UCSD-AML1 (cell line): ENCODE measurements around the gene DNMT3L.
"Not testable (repeated sequence)": the region's sequence is repeated elsewhere in the genome, so short reads cannot be mapped to it uniquely, and the experiment has no call there.

Experiments used
- DNase-seq: peaks from one replicate; lab custom pipeline; 2025; ENCODE audit not compliant: unreplicated experiment; lab: John Stamatoyannopoulos, UW

The DNMT3L gene

DNA sequence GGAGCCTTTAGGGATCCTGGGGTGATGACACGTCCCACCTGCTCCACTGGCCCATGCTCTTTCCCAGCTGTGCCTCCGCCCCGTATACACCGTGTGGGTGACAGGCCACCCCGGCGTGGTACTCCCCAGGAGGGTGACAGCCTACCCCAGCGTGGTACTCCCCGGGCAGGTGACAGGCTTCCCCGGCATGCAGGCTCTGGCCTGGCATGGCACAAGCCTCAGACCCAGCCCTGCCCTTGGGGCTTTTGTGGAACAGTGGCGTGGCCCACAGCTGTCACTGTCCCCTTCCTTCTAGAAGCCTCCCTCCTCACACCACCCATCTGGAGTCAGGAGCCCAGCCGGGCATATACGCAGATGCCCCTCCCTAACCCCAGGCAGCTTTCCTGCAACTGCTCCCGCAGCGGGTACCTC lies 33.5 kb upstream of the DNMT3L start:
- DNase-seq, result no peak

GRCh38 chr21:44294391-44295162 lies 32.9 kb upstream of the DNMT3L start:
- DNase-seq, result no peak

GRCh38 chr21:44293551-44294231 lies 32.0 kb upstream of the DNMT3L start:
- no peak for DNase-seq

DNA sequence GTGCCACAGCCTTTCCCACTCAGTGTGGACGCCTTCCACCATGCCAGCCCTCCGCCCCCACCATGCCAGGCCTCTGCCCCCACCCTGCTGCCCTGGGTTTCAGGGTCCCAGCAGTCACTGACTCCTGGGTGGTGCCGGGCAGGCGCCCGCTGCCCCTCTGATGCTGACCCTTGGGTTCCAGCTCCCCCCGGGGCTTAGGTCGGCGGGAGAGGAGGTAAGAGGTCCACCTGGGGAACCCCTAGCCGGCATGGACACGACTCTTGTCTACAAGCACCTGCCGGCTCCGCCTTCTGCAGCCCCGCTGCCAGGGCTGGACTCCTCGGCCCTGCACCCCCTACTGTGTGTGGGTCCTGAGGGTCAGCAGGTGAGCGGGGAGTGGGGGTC lies 31.1 kb upstream of the DNMT3L start:
- no peak for DNase-seq

DNA sequence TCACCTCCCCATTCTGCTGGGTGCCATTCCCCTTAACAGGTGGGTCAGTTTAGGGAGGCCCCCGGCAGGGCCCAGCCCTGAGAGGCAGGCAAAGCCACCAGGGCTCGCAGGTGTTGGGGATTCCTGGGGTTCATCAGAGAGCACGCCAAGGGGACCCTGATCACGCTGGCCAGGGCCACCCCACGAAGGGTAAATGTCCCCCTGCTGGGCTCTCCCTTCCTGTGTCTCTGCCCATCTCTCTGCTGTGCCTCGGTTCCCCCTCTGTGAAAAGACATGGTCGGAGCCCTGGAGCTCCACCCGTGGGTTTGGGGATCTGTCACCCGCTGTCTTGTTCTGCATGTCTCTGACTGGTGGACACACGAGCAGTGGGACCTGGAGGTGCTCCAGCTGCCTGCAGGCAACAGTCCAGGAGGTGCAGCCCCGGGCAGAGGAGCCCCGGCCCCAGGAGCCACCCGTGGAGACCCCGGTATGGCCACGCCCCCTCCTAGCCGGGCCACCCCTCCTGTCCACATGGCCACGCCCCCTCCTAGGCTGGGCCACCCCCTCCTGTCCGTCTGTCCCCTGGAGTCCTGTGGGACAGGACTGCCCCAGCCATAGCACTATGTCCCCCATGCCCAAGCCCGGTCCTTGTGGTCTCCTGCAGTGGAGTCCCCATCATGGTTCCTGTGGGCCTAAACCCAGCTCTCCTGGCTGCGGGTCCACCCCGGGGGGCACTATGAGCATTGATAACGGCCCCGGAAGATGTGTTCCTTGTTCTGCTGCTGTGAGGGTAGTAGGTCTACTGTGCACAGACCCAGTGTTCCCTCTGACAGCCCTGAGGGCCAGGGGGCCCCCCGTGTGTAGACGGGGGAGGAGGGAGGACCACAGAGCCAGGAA lies 30.5 kb upstream of the DNMT3L start:
- no peak for DNase-seq

- no peak for DNase-seq
Measured at GRCh38 chr21:44291078-44291935, 29.6 kb upstream of the DNMT3L start.

GRCh38 chr21:44290327-44291077 lies 28.8 kb upstream of the DNMT3L start:
- no peak for DNase-seq

- DNase-seq, result no peak
Measured at GRCh38 chr21:44289381-44290010, 27.8 kb upstream of the DNMT3L start.

DNA sequence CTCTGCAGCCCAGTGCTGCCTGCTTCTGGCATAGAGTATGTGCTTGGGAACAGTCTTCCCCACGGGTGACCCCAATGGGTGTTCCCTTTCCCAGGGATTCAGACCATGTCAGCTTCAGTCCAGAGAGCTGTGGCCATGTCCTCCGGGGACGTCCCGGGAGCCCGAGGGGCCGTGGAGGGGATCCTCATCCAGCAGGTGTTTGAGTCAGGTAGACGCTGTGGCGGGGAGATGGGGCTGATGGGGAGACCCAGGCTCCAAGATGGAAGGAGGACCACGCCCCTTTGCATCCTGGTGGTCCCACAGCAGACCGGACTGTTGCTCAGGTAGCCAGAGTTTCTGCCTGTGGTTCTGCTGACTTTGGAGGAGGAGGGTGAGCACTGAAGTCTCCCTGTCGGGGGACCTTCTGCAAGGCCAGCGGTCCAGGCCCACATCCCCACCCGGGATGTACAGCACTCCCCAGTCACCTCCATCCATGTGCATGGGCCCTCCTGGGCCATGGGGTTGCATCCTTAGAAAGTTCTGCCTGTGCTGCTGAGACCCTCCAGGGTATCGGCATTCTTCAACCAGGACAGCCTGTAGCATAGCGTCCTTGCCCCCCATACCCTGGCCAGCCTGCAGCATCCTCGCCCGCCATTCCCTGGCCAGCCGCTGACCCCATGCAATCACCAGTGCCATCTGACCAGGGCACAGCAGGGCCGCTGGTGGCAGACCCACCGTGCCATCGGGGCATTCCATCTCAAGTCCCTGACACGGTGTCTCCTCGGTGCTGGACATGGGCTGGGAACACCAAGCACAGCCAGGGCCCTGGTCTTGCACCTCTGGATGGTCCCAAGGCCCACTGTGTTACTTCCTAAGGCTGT lies 26.8 kb upstream of the DNMT3L start:
- no peak for DNase-seq

GRCh38 chr21:44286716-44287632 lies 25.3 kb upstream of the DNMT3L start:
- DNase-seq, result no peak

DNA sequence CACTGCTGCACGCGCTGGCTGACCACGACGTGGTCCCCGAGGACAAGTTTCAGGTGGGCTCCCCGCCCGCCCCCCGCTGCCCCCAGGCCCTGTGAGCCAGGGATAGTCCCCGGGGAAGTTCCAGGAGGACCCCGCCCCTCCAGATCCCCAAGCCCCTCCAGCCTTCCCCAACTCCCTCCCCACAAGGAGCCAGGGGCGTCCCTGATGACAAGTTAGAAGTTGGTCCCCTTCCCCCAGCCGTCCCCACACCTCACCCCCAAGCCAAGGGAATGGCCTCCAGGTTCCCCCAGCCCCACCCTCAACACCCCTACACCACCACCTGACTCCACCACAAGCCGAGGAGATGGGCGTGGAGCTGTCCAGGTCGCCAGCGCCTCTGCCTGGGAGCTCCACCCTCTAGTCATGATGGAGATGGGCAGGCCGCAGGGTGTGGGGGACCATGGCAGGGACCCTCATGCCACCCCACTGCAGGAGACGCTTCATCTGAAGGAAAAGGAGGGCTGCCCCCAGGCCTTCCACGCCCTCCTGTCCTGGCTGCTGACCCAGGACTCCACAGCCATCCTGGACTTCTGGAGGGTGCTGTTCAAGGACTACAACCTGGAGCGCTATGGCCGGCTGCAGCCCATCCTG lies 24.5 kb upstream of the DNMT3L start:
- DNase-seq, result no peak

GRCh38 chr21:44285138-44285992 lies 23.7 kb upstream of the DNMT3L start, which contains the start of gene AIRE:
Gene AIRE (plus strand): TSS chr21:44285876. CDS start chr21:44286007, 131 bp downstream.
- DNase-seq, result no peak

GRCh38 chr21:44283948-44284347 lies 22.3 kb upstream of the DNMT3L start:
- DNase-seq, result no peak

- DNase-seq, result not testable (repeated sequence)
Measured at GRCh38 chr21:44283211-44283785, 21.6 kb upstream of the DNMT3L start.

DNA sequence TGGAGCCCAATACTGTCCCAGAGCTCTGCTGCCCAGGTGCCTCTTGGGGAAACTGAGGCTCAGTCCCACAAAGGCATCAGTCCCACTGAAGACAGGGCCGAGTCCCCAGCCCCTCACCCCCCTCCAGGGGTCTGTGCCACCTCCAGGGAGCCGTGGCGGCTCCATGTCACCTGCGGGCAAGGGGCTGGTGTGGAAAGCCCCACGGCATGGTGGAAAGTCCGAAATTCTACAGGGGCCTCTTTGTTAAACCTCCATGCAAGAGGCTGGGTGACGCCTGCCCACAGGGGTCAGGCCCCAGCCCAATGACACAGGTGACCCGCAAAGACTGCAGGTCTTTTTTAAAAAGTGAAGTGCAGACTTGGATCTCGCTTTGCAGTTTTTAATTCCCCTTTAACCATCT lies 20.7 kb upstream of the DNMT3L start:
- no peak for DNase-seq

DNA sequence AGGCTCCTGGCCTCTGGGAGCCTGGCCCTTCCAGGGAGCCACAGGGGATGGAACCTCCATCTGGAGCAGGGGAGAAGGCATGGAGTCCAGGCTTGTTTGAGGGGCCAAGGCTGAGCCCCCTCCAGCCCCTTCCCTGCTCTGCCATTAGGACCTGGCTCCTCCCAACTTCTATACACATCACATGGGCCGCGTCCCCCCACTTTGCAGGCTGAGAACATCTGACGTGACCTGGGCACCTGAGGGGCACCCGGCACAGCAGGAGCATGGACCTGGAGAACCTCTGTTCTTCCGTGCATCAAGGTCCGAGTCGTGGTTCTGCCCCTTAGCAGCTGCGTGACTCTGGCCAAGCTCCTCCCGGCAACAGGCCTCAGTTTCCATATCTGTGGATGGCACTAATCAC lies 20.1 kb upstream of the DNMT3L start:
- no peak for DNase-seq
